Measurements from ENCODE around the gene PSMD2.
"Not testable (repeated sequence)": the region's sequence is repeated elsewhere in the genome, so short reads cannot be mapped to it uniquely, and the experiment has no call there.

Gene PSMD2

DNA sequence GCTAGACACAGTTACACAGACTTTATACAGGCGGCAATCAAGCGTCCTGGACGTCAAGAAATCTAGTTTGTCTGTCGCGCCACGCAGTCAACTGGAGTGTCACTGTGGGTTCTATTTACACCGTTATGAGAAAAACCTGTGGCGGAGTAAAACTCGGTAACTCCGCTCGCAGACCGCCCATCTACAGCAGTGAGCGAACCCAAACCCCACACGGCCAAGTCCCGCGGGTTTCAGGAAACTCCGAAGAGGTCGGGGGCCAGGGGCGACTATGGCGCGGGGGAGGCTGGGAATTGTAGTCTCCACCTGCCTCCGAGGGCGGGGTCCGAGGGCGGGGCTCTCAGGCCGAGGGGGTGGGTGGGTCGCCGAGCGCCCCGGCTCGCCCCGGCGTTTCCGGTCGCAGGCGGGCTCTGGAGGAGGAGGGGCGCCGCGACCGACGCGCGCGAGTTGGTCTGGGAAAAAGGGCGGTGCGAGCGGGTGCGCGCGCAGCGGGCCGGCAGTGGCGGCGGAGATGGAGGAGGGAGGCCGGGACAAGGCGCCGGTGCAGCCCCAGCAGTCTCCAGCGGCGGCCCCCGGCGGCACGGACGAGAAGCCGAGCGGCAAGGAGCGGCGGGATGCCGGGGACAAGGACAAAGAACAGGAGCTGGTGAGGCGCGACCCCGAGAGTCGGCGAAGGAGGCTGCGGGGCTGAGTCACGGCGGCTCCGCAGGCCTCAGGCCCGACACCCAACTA lies at the start of gene PSMD2:
Gene PSMD2, plus strand, starts transcription at position 483 of the 729 bp plus-strand sequence. Its CDS starts 26 bp downstream, at position 509.
- DNase-seq: peak; percentile 93

DNA sequence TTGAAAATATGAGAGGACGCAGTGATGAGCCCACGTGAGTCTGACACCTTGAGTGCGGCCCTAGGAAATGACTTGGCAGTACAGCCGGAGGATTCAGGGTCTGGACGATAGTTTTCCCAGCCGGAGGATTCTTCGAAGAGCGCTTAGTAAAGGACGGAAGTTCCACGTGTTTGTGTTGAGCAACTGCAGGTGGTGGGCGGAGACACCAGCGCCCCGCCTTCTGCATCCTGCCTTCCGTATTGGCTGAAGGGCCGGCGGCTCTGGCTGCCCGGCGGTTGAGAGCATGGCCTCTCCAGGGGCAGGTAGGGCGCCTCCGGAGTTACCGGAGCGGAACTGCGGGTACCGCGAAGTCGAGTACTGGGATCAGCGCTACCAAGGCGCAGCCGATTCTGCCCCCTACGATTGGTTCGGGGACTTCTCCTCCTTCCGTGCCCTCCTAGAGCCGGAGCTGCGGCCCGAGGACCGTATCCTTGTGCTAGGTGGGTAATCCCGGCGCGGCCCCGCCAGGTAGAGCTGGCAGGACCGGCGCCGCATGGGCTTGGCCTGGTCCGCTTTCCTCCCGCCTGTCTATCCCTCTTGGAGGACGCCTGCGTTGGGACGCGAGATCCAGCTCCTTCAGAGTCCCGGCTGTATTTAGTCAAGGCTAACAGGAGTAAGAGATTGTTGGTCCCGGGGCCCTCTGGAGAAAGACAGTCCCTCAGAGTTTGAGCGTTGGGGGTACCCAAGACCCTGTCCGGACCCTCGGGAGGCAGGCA lies 49.5 kb upstream of the PSMD2 start, which contains the start of gene EEF1AKMT4:
Gene EEF1AKMT4, plus strand, starts transcription at position 261 of the 755 bp plus-strand sequence. Its CDS starts 23 bp downstream, at position 284.
- DNase-seq: peak; percentile 94

GRCh38 chr3:184250167-184250828 lies 48.7 kb upstream of the PSMD2 start:
- DNase-seq: peak; percentile 67

GRCh38 chr3:184255291-184256039 lies 43.6 kb upstream of the PSMD2 start:
- DNase-seq: no peak

DNA sequence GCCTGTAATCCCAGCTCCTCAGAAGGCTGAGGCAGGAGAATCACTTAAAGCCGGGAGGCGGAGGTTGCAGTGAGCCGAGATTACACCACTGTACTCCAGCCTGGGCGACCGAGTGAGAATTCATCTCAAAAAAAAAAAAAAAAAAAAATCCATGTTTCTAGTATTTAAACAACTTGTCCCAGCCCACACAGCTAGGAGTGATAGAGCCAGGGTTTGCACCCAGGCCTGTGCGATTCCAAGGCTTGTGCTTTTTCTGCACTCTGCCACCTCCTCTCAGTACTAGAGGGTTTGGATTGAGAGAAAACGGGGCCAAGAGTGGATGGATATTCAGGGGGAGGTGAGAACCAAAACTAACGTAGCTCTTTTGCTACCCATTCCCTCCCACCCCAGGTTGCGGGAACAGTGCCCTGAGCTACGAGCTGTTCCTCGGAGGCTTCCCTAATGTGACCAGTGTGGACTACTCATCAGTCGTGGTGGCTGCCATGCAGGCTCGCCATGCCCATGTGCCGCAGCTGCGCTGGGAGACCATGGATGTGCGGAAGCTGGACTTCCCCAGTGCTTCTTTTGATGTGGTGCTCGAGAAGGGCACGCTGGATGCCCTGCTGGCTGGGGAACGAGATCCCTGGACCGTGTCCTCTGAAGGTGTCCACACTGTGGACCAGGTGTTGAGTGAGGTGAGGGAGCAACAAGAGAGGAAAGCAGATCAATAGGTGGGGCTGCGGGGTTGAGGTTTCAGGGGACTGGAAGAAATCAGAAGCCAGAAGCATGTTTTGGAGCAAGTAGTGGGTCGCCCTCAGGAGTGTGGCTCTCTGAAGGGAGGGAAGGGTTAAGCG lies 41.7 kb upstream of the PSMD2 start:
- DNase-seq: no peak

DNA sequence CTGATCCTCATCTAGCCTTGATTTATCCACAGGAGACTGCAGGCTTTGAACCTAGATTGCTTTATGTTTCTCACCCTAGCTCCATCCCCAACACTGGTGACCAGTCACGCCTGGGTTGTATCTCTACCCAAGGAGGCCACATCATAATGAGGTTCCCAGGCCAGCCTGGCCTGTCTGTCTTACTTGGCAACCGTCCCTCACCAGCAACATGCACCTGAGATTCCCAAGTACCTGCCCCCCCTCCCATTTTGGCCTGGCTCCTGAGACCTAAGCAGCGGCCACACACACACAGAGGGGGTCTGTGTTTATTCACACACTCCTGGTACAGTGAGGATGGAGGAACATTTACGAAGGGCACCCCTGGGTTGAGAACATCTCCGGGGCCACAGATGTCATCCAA lies 40.1 kb upstream of the PSMD2 start:
- DNase-seq: no peak

DNA sequence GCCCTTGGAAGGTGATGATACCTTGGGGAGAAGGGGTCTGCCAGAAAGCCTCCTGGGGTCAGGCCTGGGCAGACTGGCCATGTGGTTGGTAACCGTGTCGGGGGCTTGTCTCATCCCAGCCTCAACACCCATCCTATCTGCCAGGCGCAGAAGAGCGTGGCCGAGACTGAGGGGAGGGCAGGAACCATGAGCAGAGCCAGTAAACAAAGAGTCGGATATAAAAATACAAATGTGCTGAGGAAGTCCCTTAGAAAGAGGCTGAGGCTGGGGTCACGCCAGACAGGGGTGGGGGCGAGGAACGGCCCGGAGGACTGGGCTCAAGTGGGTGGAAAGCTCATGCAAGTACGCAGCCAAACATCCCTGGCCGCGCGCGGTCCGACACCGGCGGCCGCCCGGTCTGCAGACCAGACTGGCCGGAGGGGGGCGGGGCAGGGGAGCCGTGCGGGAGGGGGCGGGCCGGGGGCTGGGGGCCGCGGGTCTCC lies 39.6 kb upstream of the PSMD2 start:
- no peak for DNase-seq

GRCh38 chr3:184259878-184260723 lies 38.9 kb upstream of the PSMD2 start:
- no peak for DNase-seq

DNA sequence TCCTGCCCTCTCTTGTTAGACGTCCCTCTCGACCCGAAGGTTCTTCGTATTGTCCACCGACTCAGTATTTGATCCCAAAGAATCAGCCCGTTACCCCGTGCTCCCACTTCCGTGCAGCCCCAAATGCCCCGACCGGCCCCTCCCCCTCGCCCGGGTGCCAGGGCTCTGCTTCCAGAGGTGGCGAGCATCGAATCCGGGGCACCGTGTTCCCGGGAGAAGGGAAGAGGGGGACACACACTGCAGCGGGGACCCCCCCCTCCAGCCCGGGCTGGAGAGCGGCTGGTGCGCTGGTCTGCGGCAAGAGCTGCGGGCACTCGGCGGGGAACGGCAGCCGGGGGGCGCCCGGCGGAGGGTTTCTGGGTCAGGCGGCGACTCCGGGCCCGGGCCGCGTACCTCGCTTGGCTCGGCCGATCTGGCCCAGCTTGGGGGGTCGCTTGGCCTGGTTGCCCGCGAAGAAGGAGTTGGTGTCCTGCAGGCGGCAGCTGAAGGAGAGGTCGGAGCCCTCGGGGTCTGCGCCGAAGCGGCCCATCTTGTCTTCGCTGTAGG lies 38.2 kb upstream of the PSMD2 start:
- DNase-seq: no peak

DNA sequence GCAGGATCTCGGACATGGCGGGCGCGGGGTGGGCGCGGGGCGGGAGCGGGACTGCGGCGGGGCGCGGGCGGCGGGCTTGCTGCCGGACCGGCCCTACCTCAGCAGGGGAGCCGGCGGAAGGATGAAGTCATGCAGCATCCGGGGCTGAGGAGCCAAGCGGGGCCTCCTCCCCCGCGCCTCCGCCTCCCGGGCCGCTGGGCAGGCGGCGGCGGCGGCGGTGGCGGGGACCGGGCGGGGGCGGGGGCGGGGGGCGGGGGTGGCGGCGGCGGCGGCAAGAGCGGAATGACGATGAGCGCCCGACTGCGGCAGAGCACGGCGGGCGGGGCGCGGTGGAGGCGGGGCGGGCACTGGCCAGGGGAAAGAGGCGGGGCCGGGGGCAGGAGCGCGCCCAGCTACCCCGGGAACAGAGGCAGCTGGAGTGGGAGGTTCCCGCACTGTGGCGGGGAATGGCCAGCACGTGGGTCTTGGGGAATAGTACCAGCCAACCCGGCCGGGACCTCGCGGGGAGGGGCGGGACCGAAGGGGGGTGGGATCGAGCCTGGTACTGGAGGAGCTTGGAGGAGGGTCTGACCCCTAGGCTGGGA lies 37.7 kb upstream of the PSMD2 start, which contains the start of gene CAMK2N2:
Gene CAMK2N2, minus strand, starts transcription at position 284 of the 584 bp plus-strand sequence. Its CDS starts 268 bp downstream, at position 16.
- peak; percentile 14 for DNase-seq

DNA sequence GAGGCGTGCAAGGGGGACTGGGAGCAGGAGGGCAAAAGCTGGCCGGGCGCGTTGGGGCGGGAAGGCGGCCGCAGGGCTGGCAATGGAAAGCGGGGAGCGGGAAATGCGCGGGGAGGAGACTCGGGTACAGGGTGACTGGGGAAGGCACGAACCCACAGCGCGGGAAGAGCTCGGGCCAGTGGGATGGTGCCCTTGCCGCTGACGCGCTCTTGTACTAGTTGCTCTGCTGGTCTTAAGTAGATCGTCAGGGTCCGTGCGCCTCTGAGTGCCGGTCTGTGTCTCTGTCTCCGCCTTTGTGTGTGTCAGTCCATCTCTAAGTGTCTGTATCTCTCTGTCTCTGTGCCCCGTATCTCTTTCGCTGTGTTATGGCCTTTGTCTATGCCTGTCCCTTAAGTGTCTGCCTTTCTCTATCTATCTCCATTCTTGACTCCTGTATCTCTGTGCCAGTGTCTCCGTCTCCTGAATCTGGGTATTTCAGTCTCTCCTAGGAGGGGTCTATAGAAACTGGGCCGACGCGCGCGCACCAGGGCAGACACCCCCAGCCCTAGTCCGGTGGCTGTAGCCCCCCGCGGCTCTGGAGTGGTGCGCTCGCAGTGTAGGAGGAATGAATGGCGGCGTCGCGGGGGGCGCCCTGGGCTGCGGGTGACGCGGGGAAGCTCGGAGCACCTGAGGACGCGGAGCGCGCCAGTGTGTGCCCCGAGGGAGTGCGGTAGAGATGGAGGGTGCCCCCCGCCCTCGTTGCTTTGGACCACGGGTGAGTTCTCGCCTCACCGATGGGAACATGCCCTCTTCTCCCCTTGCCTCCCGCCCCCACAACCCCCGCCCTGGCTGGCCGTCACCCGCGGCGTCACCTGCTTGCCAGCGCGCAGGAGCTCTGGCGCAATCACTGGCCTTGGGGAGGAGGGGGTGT lies 36.9 kb upstream of the PSMD2 start:
- DNase-seq: no peak

- no peak for DNase-seq
These were observed 36.3 kb upstream of the PSMD2 start for GRCh38 chr3:184262764-184263179.

GRCh38 chr3:184267249-184267648 lies 31.8 kb upstream of the PSMD2 start:
- DNase-seq: not testable (repeated sequence)

DNA sequence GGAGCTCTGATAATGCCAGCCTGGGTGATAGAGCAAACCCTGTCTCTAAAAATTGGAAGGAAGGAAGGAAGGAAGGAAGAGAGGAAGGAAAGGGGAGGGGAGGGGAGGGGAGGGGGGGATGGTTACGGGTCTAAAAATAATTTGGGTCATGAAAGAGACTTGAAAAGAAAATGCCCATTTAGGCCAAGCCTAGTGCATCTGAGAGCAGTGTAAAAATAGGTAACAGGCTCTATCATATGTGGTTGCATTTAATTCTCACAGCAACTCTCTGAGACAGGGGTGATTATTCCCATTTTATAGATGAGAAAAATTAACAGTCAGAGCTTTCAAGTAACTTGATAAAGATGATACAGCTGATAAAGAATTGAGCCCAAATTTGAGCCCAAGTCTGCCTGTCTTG lies 26.8 kb upstream of the PSMD2 start:
- DNase-seq: no peak

- no peak for DNase-seq
These were observed 23.7 kb upstream of the PSMD2 start for GRCh38 chr3:184275381-184275701.

- DNase-seq: no peak
These were observed 22.8 kb upstream of the PSMD2 start, which contains the start of gene ECE2 for GRCh38 chr3:184275961-184276910. ECE2 (plus strand) TSS chr3:184276022; CDS start chr3:184276154, 132 bp downstream.

GRCh38 chr3:184277366-184277765 lies 21.7 kb upstream of the PSMD2 start:
- DNase-seq: no peak

DNA sequence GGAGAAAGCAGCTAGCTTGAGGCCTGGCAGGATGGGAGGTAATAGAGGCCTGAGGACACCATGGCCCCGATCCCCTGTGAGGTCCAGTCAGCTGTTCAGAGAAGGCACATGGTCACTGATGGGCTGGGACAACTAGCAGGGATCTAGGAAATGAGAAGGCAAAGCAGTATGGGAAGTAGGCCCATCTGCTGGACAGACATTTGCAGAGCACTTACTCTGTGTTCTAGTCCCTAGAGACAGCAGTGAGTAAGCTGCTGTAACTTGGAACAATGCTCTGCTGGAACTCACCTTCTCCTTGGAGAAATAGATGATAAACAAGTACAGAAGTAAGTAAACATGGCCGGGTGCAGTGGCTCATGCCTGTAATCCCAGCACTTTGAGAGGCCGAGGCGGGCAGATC lies 16.1 kb upstream of the PSMD2 start:
- DNase-seq: no peak
